ENCODE measurements around the gene MTERF2. TPM values are rescaled to one million over a fixed set of nuclear protein-coding genes. Genes with fewer than 3 reads are reported as not detected.

The MTERF2 gene
- total and polyA plus RNA-seq, 2 of the 13 experiments (the other 11 are each of a cell fraction or from before 2014, with no cell fraction given), result 8.0 to 11.6 TPM

GRCh38 chr12:106975993-106976658, 10.8 kb downstream of the MTERF2 start (continued):
- no peak for TF ChIP-seq ZSCAN22 (CRISPR knock-in tag; IDR thresholded peaks at IDR 0.05)
- TF ChIP-seq, protein P1, sequence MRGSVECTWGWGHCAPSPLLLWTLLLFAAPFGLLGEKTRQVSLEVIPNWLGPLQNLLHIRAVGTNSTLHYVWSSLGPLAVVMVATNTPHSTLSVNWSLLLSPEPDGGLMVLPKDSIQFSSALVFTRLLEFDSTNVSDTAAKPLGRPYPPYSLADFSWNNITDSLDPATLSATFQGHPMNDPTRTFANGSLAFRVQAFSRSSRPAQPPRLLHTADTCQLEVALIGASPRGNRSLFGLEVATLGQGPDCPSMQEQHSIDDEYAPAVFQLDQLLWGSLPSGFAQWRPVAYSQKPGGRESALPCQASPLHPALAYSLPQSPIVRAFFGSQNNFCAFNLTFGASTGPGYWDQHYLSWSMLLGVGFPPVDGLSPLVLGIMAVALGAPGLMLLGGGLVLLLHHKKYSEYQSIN (CRISPR knock-in tag; IDR thresholded peaks at IDR 0.05; ENCODE audit: borderline replicate concordance), result no peak
- no peak for TF ChIP-seq ZNF350 (CRISPR knock-in tag; IDR thresholded peaks at IDR 0.05; ENCODE audit: borderline replicate concordance, low read depth)
- no peak for TF ChIP-seq AGO1 (IDR thresholded peaks at IDR 0.05; ENCODE audit: low read depth, low read length, poor library complexity, severe bottlenecking)
- peak; percentile 42; the same call in 1 of the 2 replicates for TF ChIP-seq CHD4 (IDR thresholded peaks at IDR 0.05; ENCODE audit: borderline replicate concordance, low read length)
- TF ChIP-seq, protein P2, sequence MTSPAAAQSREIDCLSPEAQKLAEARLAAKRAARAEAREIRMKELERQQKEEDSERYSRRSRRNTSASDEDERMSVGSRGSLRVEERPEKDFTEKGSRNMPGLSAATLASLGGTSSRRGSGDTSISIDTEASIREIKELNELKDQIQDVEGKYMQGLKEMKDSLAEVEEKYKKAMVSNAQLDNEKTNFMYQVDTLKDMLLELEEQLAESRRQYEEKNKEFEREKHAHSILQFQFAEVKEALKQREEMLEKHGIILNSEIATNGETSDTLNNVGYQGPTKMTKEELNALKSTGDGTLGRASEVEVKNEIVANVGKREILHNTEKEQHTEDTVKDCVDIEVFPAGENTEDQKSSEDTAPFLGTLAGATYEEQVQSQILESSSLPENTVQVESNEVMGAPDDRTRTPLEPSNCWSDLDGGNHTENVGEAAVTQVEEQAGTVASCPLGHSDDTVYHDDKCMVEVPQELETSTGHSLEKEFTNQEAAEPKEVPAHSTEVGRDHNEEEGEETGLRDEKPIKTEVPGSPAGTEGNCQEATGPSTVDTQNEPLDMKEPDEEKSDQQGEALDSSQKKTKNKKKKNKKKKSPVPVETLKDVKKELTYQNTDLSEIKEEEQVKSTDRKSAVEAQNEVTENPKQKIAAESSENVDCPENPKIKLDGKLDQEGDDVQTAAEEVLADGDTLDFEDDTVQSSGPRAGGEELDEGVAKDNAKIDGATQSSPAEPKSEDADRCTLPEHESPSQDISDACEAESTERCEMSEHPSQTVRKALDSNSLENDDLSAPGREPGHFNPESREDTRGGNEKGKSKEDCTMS (CRISPR knock-in tag; conservative IDR thresholded peaks at IDR 0.05), result no peak
- TF ChIP-seq, protein P3, sequence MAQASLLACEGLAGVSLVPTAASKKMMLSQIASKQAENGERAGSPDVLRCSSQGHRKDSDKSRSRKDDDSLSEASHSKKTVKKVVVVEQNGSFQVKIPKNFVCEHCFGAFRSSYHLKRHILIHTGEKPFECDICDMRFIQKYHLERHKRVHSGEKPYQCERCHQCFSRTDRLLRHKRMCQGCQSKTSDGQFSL (CRISPR knock-in tag; IDR thresholded peaks at IDR 0.05), result no peak
- TF ChIP-seq CBFB (CRISPR knock-in tag; IDR thresholded peaks at IDR 0.05), result no peak
- TF ChIP-seq ZNF780A (CRISPR knock-in tag; IDR thresholded peaks at IDR 0.05), result no peak
- no peak for TF ChIP-seq ZMYM3 (CRISPR knock-in tag; IDR thresholded peaks at IDR 0.05)
- TF ChIP-seq ZNF546 (CRISPR knock-in tag; conservative IDR thresholded peaks at IDR 0.05), result no peak
- TF ChIP-seq ZBTB10 (CRISPR knock-in tag; IDR thresholded peaks at IDR 0.05; ENCODE audit: borderline replicate concordance), result peak; percentile 52; the same call in 1 of the 2 replicates
- peak; percentile 80; the same call in 1 of the 2 replicates for TF ChIP-seq RXRB (CRISPR knock-in tag; IDR thresholded peaks at IDR 0.05; ENCODE audit: borderline replicate concordance)
- no peak for TF ChIP-seq ZNF362 (CRISPR knock-in tag; IDR thresholded peaks at IDR 0.05; ENCODE audit: borderline replicate concordance)
- TF ChIP-seq ZNF512B (CRISPR knock-in tag; IDR thresholded peaks at IDR 0.05; ENCODE audit: borderline replicate concordance), result no peak
- no peak for TF ChIP-seq HOXA3 (CRISPR knock-in tag; IDR thresholded peaks at IDR 0.05)
- no peak for TF ChIP-seq KAT2B (IDR thresholded peaks at IDR 0.05; ENCODE audit: borderline replicate concordance, low read depth, low read length)
